HG03139 (cell line): ENCODE data around the gene CNTD1.
"Not testable (repeated sequence)": the region's sequence is repeated elsewhere in the genome, so short reads cannot be mapped to it uniquely, and the experiment has no call there.

ENCODE experiments used
- ATAC-seq: cut with Tn5 transposase; IDR thresholded peaks from one replicate; pipeline ENCODE4 v1.9.1; 2021; ENCODE audit not compliant: unreplicated experiment

CNTD1 gene

GRCh38 chr17:42798383-42799380, at the start of gene CNTD1, which contains the start of gene COA3:
Gene CNTD1, plus strand, starts transcription at chr17:42798861. Its CDS starts 207 bp downstream, at chr17:42799068.
Gene COA3, minus strand, starts transcription at chr17:42798704. Its CDS starts 23 bp downstream, at chr17:42798681.
- ATAC-seq: no peak

GRCh38 chr17:42748908-42749798, 49.5 kb upstream of the CNTD1 start:
- no peak for ATAC-seq

- ATAC-seq: no peak
Observed at GRCh38 chr17:42750739-42751344, 47.8 kb upstream of the CNTD1 start.

- ATAC-seq: no peak
Observed at GRCh38 chr17:42751628-42752027, 47.0 kb upstream of the CNTD1 start.

GRCh38 chr17:42754782-42755181, 43.9 kb upstream of the CNTD1 start:
- ATAC-seq: no peak

GRCh38 chr17:42759982-42760651, 38.5 kb upstream of the CNTD1 start:
- ATAC-seq: no peak

GRCh38 chr17:42760652-42761581, 37.7 kb upstream of the CNTD1 start, which contains the start of gene RAMP2:
Gene RAMP2, plus strand, starts transcription at chr17:42761227. Its CDS starts 35 bp downstream, at chr17:42761262.
- ATAC-seq: no peak

- no peak for ATAC-seq
Observed at GRCh38 chr17:42761638-42762037, 37.0 kb upstream of the CNTD1 start.

- ATAC-seq: no peak
Observed at GRCh38 chr17:42766124-42766523, 32.5 kb upstream of the CNTD1 start.

GRCh38 chr17:42767512-42767911, 31.1 kb upstream of the CNTD1 start:
- no peak for ATAC-seq

- ATAC-seq: not testable (repeated sequence)
Observed at GRCh38 chr17:42768006-42768405, 30.7 kb upstream of the CNTD1 start.

- ATAC-seq: not testable (repeated sequence)
Observed at GRCh38 chr17:42769964-42770363, 28.7 kb upstream of the CNTD1 start.

GRCh38 chr17:42772945-42773289, 25.7 kb upstream of the CNTD1 start:
- ATAC-seq: no peak

GRCh38 chr17:42773290-42774035, 25.2 kb upstream of the CNTD1 start, which contains the start of gene VPS25:
Gene VPS25, plus strand, starts transcription at chr17:42773449. Its CDS starts 27 bp downstream, at chr17:42773476.
- ATAC-seq: no peak

GRCh38 chr17:42774066-42774745, 24.5 kb upstream of the CNTD1 start:
- no peak for ATAC-seq

- no peak for ATAC-seq
Observed at GRCh38 chr17:42775534-42776098, 23.0 kb upstream of the CNTD1 start.

- ATAC-seq: no peak
Observed at GRCh38 chr17:42778570-42778969, 20.1 kb upstream of the CNTD1 start.
